ENCODE data around the gene ZDBF2. TPM values are rescaled to one million over a fixed set of nuclear protein-coding genes. Genes with fewer than 3 reads are reported as not detected.

Gene ZDBF2
- total RNA-seq, 6 donors from 2014 or later: 2.2 to 11.7 (median 6.2) TPM

- Histone ChIP-seq H3K4me3 (no peak overlapping the region), H3K9me3 (no peaks in the 10 kb centered on the region), H3K27me3 (no peaks in the 10 kb centered on the region), H3K36me3 (no peaks in the 10 kb centered on the region), H3K27ac (no peak overlapping the region), H3K4me1 (no peaks in the 10 kb centered on the region)
- DNase-seq (no peak), ATAC-seq (ENCODE audit: low FRiP score in 2 of 2) (no peak)
- WGBS, 2 donors: 81 to 82% methylated on average over 6 of the region's 6 CpGs
- TF ChIP-seq POLR2A (IDR thresholded peaks at IDR 0.05): no peak
- no peak for TF ChIP-seq POLR2AphosphoS5 (IDR thresholded peaks at IDR 0.05)
- no peak for TF ChIP-seq EP300 (IDR thresholded peaks at IDR 0.05)
- no peak for TF ChIP-seq CTCF (IDR thresholded peaks at IDR 0.05)
Observed at GRCh38 chr2:206324869-206325268, 50.4 kb downstream of the ZDBF2 start.

GRCh38 chr2:206328974-206329373 lies 54.5 kb downstream of the ZDBF2 start:
- H3K9me3 ChIP-seq: no peaks in the 10 kb centered on the region
- H3K4me1 ChIP-seq: no peaks in the 10 kb centered on the region
- no peak overlapping the region for H3K4me3 ChIP-seq
- no peak for TF ChIP-seq EP300 (IDR thresholded peaks at IDR 0.05)
- no peak for TF ChIP-seq CTCF (IDR thresholded peaks at IDR 0.05)
- no peak for TF ChIP-seq POLR2A (IDR thresholded peaks at IDR 0.05)
- TF ChIP-seq POLR2AphosphoS5 (IDR thresholded peaks at IDR 0.05): no peak
- H3K27me3 ChIP-seq: no peaks in the 10 kb centered on the region
- ATAC-seq (ENCODE audit: low FRiP score in 2 of 2): no peak
- DNase-seq: no peak
- H3K27ac ChIP-seq: no peak overlapping the region
- H3K36me3 ChIP-seq: no peaks in the 10 kb centered on the region
- WGBS, 2 donors: 44% methylated on average over 1 of the region's 1 CpG

- no peak overlapping the region for H3K27ac ChIP-seq
- no peaks in the 10 kb centered on the region for H3K27me3 ChIP-seq
- no peaks in the 10 kb centered on the region for H3K4me1 ChIP-seq
- ATAC-seq (ENCODE audit: low FRiP score in 2 of 2) (no peak), DNase-seq (no peak)
- H3K36me3 ChIP-seq: no peaks in the 10 kb centered on the region
- TF ChIP-seq CTCF (IDR thresholded peaks at IDR 0.05) (no peak), POLR2A (IDR thresholded peaks at IDR 0.05) (no peak), POLR2AphosphoS5 (IDR thresholded peaks at IDR 0.05) (no peak), EP300 (IDR thresholded peaks at IDR 0.05) (no peak)
- H3K4me3 ChIP-seq: no peak overlapping the region
- WGBS, 2 donors: 78 to 92% methylated on average over 2 of the region's 2 CpGs
- H3K9me3 ChIP-seq: no peaks in the 10 kb centered on the region
Observed at GRCh38 chr2:206336861-206337260, 62.4 kb downstream of the ZDBF2 start.

- no peaks in the 10 kb centered on the region for H3K27me3 ChIP-seq
- H3K4me3 ChIP-seq: no peak overlapping the region
- H3K27ac ChIP-seq: no peak overlapping the region
- no peaks in the 10 kb centered on the region for H3K9me3 ChIP-seq
- no peaks in the 10 kb centered on the region for H3K36me3 ChIP-seq
- 71 to 75% methylated on average over 1 of the region's 1 CpG for WGBS, 2 donors
- no peaks in the 10 kb centered on the region for H3K4me1 ChIP-seq
- TF ChIP-seq POLR2A (IDR thresholded peaks at IDR 0.05) (no peak), POLR2AphosphoS5 (IDR thresholded peaks at IDR 0.05) (no peak), EP300 (IDR thresholded peaks at IDR 0.05) (no peak)
- DNase-seq (no peak), ATAC-seq (ENCODE audit: low FRiP score in 2 of 2) (no peak)
Observed at GRCh38 chr2:206337956-206338355, 63.5 kb downstream of the ZDBF2 start.

GRCh38 chr2:206341396-206341795 lies 66.9 kb downstream of the ZDBF2 start:
- no peaks in the 10 kb centered on the region for H3K36me3 ChIP-seq
- H3K27me3 ChIP-seq: no peaks in the 10 kb centered on the region
- no peak for TF ChIP-seq EP300 (IDR thresholded peaks at IDR 0.05)
- TF ChIP-seq POLR2AphosphoS5 (IDR thresholded peaks at IDR 0.05): no peak
- TF ChIP-seq POLR2A (IDR thresholded peaks at IDR 0.05): no peak
- TF ChIP-seq CTCF (IDR thresholded peaks at IDR 0.05): no peak
- H3K4me1 ChIP-seq: no peaks in the 10 kb centered on the region
- ATAC-seq (ENCODE audit: low FRiP score in 2 of 2) (no peak), DNase-seq (no peak)
- 70 to 75% methylated on average over 4 of the region's 4 CpGs for WGBS, 2 donors
- no peak overlapping the region for H3K4me3 ChIP-seq
- no peaks in the 10 kb centered on the region for H3K9me3 ChIP-seq
- H3K27ac ChIP-seq: no peak overlapping the region

Data from upper lobe of left lung (tissue), 6 donors.